ENCODE results near the gene SPRN. TPM values are rescaled to one million over a fixed set of nuclear protein-coding genes. Genes with fewer than 3 reads are reported as not detected.

Gene SPRN
- total and polyA plus RNA-seq, 2 donors (not counting 1 experiment from before 2014, with no cell fraction given) = 0.33 to 1.2 TPM

DNA sequence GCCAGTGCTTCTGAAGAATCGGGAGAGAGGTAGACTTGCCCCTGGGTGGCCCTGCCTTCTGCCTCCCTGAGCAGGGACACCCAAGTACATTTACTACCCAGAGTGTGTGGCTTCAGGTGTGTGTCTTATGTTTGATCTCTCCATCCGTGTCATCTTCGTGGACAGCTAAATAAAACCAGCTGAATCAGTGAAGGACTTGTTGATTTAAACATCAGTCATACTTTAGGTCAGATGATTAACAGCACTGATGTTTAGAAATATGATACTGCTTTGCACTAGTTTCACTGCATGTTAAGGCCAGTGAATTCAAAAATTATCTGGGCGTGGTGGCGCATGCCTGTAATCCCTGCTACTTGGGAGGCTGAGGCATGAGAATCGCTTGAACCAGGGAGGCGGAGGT, 26.5 kb downstream of the SPRN start:
- H3K27me3 ChIP-seq (ENCODE audit: control insufficient read depth, insufficient read depth, low read length) = no peaks in the 10 kb centered on the region
- H3K4me1 ChIP-seq (ENCODE audit: control insufficient read depth, extremely low read depth, insufficient read depth, low read length) = no peaks in the 10 kb centered on the region
- H3K4me3 ChIP-seq (replicated peaks in 1 of 4; ENCODE audit: control extremely low read depth in 1 of 4, insufficient read depth in 1 of 4, low read depth in 3 of 4, low read length in 4 of 4) = no peak overlapping the region
- no peak overlapping the region for H2AFZ ChIP-seq (ENCODE audit: low read length)
- H3K9ac ChIP-seq (ENCODE audit: insufficient read depth, low read length) = no peak overlapping the region
- TF ChIP-seq, protein P1, sequence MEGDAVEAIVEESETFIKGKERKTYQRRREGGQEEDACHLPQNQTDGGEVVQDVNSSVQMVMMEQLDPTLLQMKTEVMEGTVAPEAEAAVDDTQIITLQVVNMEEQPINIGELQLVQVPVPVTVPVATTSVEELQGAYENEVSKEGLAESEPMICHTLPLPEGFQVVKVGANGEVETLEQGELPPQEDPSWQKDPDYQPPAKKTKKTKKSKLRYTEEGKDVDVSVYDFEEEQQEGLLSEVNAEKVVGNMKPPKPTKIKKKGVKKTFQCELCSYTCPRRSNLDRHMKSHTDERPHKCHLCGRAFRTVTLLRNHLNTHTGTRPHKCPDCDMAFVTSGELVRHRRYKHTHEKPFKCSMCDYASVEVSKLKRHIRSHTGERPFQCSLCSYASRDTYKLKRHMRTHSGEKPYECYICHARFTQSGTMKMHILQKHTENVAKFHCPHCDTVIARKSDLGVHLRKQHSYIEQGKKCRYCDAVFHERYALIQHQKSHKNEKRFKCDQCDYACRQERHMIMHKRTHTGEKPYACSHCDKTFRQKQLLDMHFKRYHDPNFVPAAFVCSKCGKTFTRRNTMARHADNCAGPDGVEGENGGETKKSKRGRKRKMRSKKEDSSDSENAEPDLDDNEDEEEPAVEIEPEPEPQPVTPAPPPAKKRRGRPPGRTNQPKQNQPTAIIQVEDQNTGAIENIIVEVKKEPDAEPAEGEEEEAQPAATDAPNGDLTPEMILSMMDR (conservative IDR thresholded peaks at IDR 0.05 in 1 of 2, IDR thresholded peaks at IDR 0.05 in 1 of 2; ENCODE audit: low read depth in 1 of 2, low read length in 2 of 2) = no peak
- no peak for TF ChIP-seq EZH2 (IDR thresholded peaks at IDR 0.05; ENCODE audit: low read length, missing control alignments)
- no peaks in the 10 kb centered on the region for H4K20me1 ChIP-seq (ENCODE audit: control insufficient read depth, extremely low read depth, insufficient read depth, low read length)
- H3K4me2 ChIP-seq (ENCODE audit: extremely low read depth, insufficient read depth, low read length) = no peak overlapping the region
- peaks cover 34% of the 10 kb centered on the region for H3K79me2 ChIP-seq (ENCODE audit: control insufficient read depth, insufficient read depth, low read length)
- H3K36me3 ChIP-seq (ENCODE audit: control insufficient read depth, insufficient read depth, low read length) = peaks cover 20% of the 10 kb centered on the region
- no peaks in the 10 kb centered on the region for H3K9me3 ChIP-seq (ENCODE audit: control insufficient read depth, insufficient read depth, low read depth, low read length)
- no peak for DNase-seq (ENCODE audit: low read depth in 2 of 2)
- H3K27ac ChIP-seq (ENCODE audit: insufficient read depth, low read length) = no peak overlapping the region

DNA sequence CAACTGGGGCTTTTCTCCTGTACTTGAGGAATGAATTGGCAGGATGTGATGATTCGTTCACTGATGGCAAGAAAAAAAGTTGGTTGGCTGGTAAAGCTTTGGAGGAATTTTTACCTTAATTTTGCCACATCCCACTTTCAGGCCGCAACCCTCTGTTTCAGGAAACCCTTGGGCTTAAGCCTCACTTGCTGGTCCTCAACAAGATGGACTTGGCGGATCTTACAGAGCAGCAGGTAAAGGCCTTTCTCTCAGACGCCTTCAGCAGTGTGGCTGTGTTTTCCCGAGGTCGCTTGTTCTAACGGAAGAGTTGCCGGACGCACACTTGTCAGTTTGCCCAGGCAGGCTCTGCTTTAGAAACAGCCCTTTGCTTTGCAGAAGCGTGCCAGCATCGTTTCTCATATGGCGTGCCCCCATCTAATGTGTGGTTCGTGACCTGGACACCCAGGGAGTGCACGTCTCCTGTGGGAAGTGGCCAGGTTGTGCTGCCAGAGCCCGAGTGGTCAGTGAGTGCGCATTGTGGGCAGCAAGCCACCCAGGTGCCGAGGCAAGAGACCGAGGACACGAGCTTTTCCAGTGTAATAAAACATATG, 28.3 kb downstream of the SPRN start:
- H3K4me1 ChIP-seq (ENCODE audit: control insufficient read depth, extremely low read depth, insufficient read depth, low read length) = no peaks in the 10 kb centered on the region
- no peak overlapping the region for H2AFZ ChIP-seq (ENCODE audit: low read length)
- no peak overlapping the region for H3K27ac ChIP-seq (ENCODE audit: insufficient read depth, low read length)
- H3K4me2 ChIP-seq (ENCODE audit: extremely low read depth, insufficient read depth, low read length) = no peak overlapping the region
- no peak overlapping the region for H3K4me3 ChIP-seq (replicated peaks in 1 of 4; ENCODE audit: control extremely low read depth in 1 of 4, insufficient read depth in 1 of 4, low read depth in 3 of 4, low read length in 4 of 4)
- no peaks in the 10 kb centered on the region for H4K20me1 ChIP-seq (ENCODE audit: control insufficient read depth, extremely low read depth, insufficient read depth, low read length)
- peaks cover 10% of the 10 kb centered on the region for H3K36me3 ChIP-seq (ENCODE audit: control insufficient read depth, insufficient read depth, low read length)
- no peaks in the 10 kb centered on the region for H3K27me3 ChIP-seq (ENCODE audit: control insufficient read depth, insufficient read depth, low read length)
- DNase-seq (ENCODE audit: low read depth in 2 of 2) = no peak
- TF ChIP-seq, protein P1 (conservative IDR thresholded peaks at IDR 0.05 in 1 of 2, IDR thresholded peaks at IDR 0.05 in 1 of 2; ENCODE audit: low read depth in 1 of 2, low read length in 2 of 2) = no peak
- no peak for TF ChIP-seq EZH2 (IDR thresholded peaks at IDR 0.05; ENCODE audit: low read length, missing control alignments)
- no peaks in the 10 kb centered on the region for H3K9me3 ChIP-seq (ENCODE audit: control insufficient read depth, insufficient read depth, low read depth, low read length)
- H3K79me2 ChIP-seq (ENCODE audit: control insufficient read depth, insufficient read depth, low read length) = peaks cover 34% of the 10 kb centered on the region
- H3K9ac ChIP-seq (ENCODE audit: insufficient read depth, low read length) = no peak overlapping the region

DNA sequence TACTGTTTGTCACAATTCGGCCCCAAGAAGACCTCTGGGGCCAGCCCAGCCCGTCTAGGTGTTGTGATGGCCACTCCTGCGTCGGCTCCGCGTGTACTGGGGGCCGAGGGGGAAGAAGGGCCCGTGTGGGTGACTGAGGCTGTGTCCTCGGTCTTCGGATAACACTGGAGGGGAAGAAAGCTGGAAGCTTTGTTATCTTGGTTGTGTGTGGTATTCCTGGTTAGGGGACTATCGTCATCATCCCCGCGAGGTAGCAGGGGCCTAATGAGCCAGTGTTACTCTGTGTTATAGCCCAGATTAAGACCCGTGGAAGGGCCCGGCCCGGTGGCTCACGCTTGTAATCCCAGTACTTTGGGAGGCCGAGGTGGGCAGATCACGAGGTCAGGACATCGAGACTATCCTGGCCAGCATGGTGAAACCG, 29.6 kb downstream of the SPRN start:
- Histone ChIP-seq H4K20me1 (ENCODE audit: control insufficient read depth, extremely low read depth, insufficient read depth, low read length) (no peaks in the 10 kb centered on the region), H3K27me3 (ENCODE audit: control insufficient read depth, insufficient read depth, low read length) (no peaks in the 10 kb centered on the region), H3K9ac (ENCODE audit: insufficient read depth, low read length) (peak overlapping the region; percentile 78), H3K4me2 (ENCODE audit: extremely low read depth, insufficient read depth, low read length) (peak overlapping the region; percentile 90), H3K36me3 (ENCODE audit: control insufficient read depth, insufficient read depth, low read length) (peaks cover 9% of the 10 kb centered on the region), H2AFZ (ENCODE audit: low read length) (no peak overlapping the region), H3K4me3 (replicated peaks in 1 of 4; ENCODE audit: control extremely low read depth in 1 of 4, insufficient read depth in 1 of 4, low read depth in 3 of 4, low read length in 4 of 4) (peak overlapping the region; percentile 71 to 88 (median 82)), H3K9me3 (ENCODE audit: control insufficient read depth, insufficient read depth, low read depth, low read length) (no peaks in the 10 kb centered on the region), H3K27ac (ENCODE audit: insufficient read depth, low read length) (peak overlapping the region; percentile 85), H3K79me2 (ENCODE audit: control insufficient read depth, insufficient read depth, low read length) (peaks cover 32% of the 10 kb centered on the region), H3K4me1 (ENCODE audit: control insufficient read depth, extremely low read depth, insufficient read depth, low read length) (no peaks in the 10 kb centered on the region)
- DNase-seq (ENCODE audit: low read depth in 2 of 2) = peak in 1 of 2 donors; percentile 26
- no peak for TF ChIP-seq EZH2 (IDR thresholded peaks at IDR 0.05; ENCODE audit: low read length, missing control alignments)
- TF ChIP-seq, protein P1 (conservative IDR thresholded peaks at IDR 0.05 in 1 of 2, IDR thresholded peaks at IDR 0.05 in 1 of 2; ENCODE audit: low read depth in 1 of 2, low read length in 2 of 2) = no peak
